Measurements from ENCODE around the gene GAK. TPM values are rescaled to one million over a fixed set of nuclear protein-coding genes. Genes with fewer than 3 reads are reported as not detected.
"Not testable (repeated sequence)": the region's sequence is repeated elsewhere in the genome, so short reads cannot be mapped to it uniquely, and the experiment has no call there.

GAK gene
- total and polyA plus RNA-seq, 2 of the 13 experiments (the other 11 are each of a cell fraction or from before 2014, with no cell fraction given), result 17.5 to 44.3 TPM

- TF ChIP-seq, protein P1, sequence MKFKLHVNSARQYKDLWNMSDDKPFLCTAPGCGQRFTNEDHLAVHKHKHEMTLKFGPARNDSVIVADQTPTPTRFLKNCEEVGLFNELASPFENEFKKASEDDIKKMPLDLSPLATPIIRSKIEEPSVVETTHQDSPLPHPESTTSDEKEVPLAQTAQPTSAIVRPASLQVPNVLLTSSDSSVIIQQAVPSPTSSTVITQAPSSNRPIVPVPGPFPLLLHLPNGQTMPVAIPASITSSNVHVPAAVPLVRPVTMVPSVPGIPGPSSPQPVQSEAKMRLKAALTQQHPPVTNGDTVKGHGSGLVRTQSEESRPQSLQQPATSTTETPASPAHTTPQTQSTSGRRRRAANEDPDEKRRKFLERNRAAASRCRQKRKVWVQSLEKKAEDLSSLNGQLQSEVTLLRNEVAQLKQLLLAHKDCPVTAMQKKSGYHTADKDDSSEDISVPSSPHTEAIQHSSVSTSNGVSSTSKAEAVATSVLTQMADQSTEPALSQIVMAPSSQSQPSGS (CRISPR knock-in tag; IDR thresholded peaks at IDR 0.05), result 0 out of 2 replicates have a peak, but pooled peaks have one; percentile 17
- 0 out of 2 replicates have a peak, but pooled peaks have one; percentile 9 for TF ChIP-seq FOSL2 (CRISPR knock-in tag; IDR thresholded peaks at IDR 0.05)
- peak; percentile 81 for TF ChIP-seq CEBPG (CRISPR knock-in tag; IDR thresholded peaks at IDR 0.05)
These were observed 47.0 kb upstream of the GAK start (continued) for GRCh38 chr4:978957-979701.

- BruUV-seq (replicated peaks); H4K20me1 ChIP-seq (ENCODE audit: insufficient read depth, low read length); H3K27me3 ChIP-seq (ENCODE audit: control insufficient read depth in 1 of 2, insufficient read depth in 2 of 2, low read length in 2 of 2); CTCF ChIA-PET (ENCODE audit: low intra/inter-chr PET ratio, low total read pairs); H3K4me3 ChIP-seq (replicated peaks in 1 of 3; ENCODE audit: insufficient read depth in 1 of 3, low read depth in 2 of 3, low read length in 3 of 3); H2AFZ ChIP-seq (ENCODE audit: low read length); in situ Hi-C loops (cut with HindIII; ENCODE audit: extremely low pct_ligation_motif_present, low pct_unique_long_range_greater_than_20kb); H3K27ac ChIP-seq (ENCODE audit: extremely low read length, insufficient read depth, low read length); H3K9ac ChIP-seq (ENCODE audit: insufficient read depth, low read depth, low read length); DNase-seq (ENCODE audit: low spot score); ATAC-seq; POLR2A ChIA-PET; H3K9me3 ChIP-seq (ENCODE audit: low read length); intact Hi-C loops (cut with micrococcal nuclease; ENCODE audit: unreplicated experiment); H3K79me2 ChIP-seq (ENCODE audit: insufficient read depth, low read length); H3K4me2 ChIP-seq (ENCODE audit: low read depth, low read length); FAIRE-seq; H3K36me3 ChIP-seq (replicated peaks in 1 of 2; ENCODE audit: control insufficient read depth in 1 of 2, insufficient read depth in 2 of 2, low read length in 2 of 2): not testable (repeated sequence)
- WGBS (ENCODE audit: low lambda C conversion rate), result 75% methylated on average over 9 of the region's 25 CpGs
- peaks cover 29% of the 10 kb centered on the region for H3K4me1 ChIP-seq (ENCODE audit: insufficient read depth, low read length)
These were observed 43.9 kb upstream of the GAK start for GRCh38 chr4:976016-976415.

DNA sequence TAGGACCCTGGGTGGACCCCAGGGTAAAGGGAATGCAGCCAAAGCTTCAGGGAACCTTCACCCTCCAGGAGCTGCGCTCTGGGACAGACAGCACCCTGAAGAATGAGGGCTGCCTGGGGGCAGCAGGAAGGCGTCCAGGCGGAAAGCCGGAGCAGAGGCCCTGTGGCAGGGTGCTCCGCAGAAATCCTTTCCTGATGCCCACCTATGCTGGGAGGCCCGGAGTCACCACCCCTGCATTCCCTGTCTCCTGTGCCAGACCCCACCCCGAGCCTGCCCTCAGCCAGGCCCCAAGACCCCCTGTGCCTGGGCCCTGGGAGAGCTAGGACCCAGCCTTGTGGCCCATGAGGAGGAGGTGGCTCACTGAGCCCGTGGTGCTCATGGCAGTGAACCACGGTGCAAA lies 42.6 kb upstream of the GAK start:
- ChIA-PET POLR2A (interaction anchor here (0.9 kb wide), 2 partner anchors 10 to 12 kb away, joined by 3 read pairs; partner anchors contain the start of gene IDUA), CTCF (ENCODE audit: low intra/inter-chr PET ratio, low total read pairs) (no interaction called here)
- Histone ChIP-seq H3K4me1 (ENCODE audit: insufficient read depth, low read length) (peaks cover 29% of the 10 kb centered on the region), H3K27ac (ENCODE audit: extremely low read length, insufficient read depth, low read length) (no peak overlapping the region), H3K4me3 (replicated peaks in 1 of 3; ENCODE audit: insufficient read depth in 1 of 3, low read depth in 2 of 3, low read length in 3 of 3) (no peak overlapping the region), H3K36me3 (replicated peaks in 1 of 2; ENCODE audit: control insufficient read depth in 1 of 2, insufficient read depth in 2 of 2, low read length in 2 of 2) (no peaks in the 10 kb centered on the region), H2AFZ (ENCODE audit: low read length) (no peak overlapping the region), H3K9ac (ENCODE audit: insufficient read depth, low read depth, low read length) (no peak overlapping the region), H4K20me1 (ENCODE audit: insufficient read depth, low read length) (peaks cover 3% of the 10 kb centered on the region; the same call in 1 of the 2 replicates), H3K79me2 (ENCODE audit: insufficient read depth, low read length) (no peaks in the 10 kb centered on the region), H3K9me3 (ENCODE audit: low read length) (no peaks in the 10 kb centered on the region), H3K27me3 (ENCODE audit: control insufficient read depth in 1 of 2, insufficient read depth in 2 of 2, low read length in 2 of 2) (peaks cover 0 to 3% of the 10 kb centered on the region in 2 experiments; a peak in 3 of 5 replicates), H3K4me2 (ENCODE audit: low read depth, low read length) (no peak overlapping the region)
- DNase-seq (ENCODE audit: low spot score), result no peak
- WGBS (ENCODE audit: low lambda C conversion rate), result 8% methylated on average over 2 of the region's 9 CpGs
- intact Hi-C loops (cut with micrococcal nuclease; ENCODE audit: unreplicated experiment) (no loop called here), in situ Hi-C loops (cut with HindIII; ENCODE audit: extremely low pct_ligation_motif_present, low pct_unique_long_range_greater_than_20kb) (no loop called here)
- ATAC-seq, result no peak
- BruUV-seq (replicated peaks), result no TSS peak
- FAIRE-seq, result no peak
- no peak for TF ChIP-seq MZF1 (CRISPR knock-in tag; IDR thresholded peaks at IDR 0.05; ENCODE audit: borderline replicate concordance)
- no peak for TF ChIP-seq ZNF367 (CRISPR knock-in tag; IDR thresholded peaks at IDR 0.05; ENCODE audit: borderline replicate concordance)
- TF ChIP-seq ZFP62 (CRISPR knock-in tag; IDR thresholded peaks at IDR 0.05), result no peak
- TF ChIP-seq ZBTB26 (CRISPR knock-in tag; IDR thresholded peaks at IDR 0.05; ENCODE audit: borderline replicate concordance), result no peak
- TF ChIP-seq ZNF513 (CRISPR knock-in tag; conservative IDR thresholded peaks at IDR 0.05), result no peak
